DOHH2 (cell line): ENCODE data around the gene GLS.
"Not testable (repeated sequence)": the region's sequence is repeated elsewhere in the genome, so short reads cannot be mapped to it uniquely, and the experiment has no call there.

Experiments used
- H3F3A ChIP-seq: fragments of 200-600 bp; sonication (generic), shearing (Covaris generic); 2 replicates; pipeline ENCODE4 v1.6.0; 2016; ENCODE audit warnings: antibody characterized with exemption, mild to moderate bottlenecking; ENCODE audit not compliant: control insufficient read depth, insufficient read depth
- H3K27ac ChIP-seq: fragments of 200-600 bp; sonication (generic); 2 replicates; pipeline ENCODE4 v1.5.1; 2014; ENCODE audit warnings: low read depth, mild to moderate bottlenecking, low read length, moderate library complexity
- H3K27me3 ChIP-seq: fragments of 200-600 bp; sonication (generic); 2 replicates; pipeline ENCODE4 v1.6.1; 2014; ENCODE audit warnings: mild to moderate bottlenecking, low read length, mixed read lengths; ENCODE audit not compliant: control insufficient read depth
- H3K36me3 ChIP-seq: fragments of 200-600 bp; sonication (generic); 2 replicates; pipeline ENCODE4 v1.6.1; 2014; ENCODE audit warnings: mild to moderate bottlenecking, low read length, moderate library complexity, mixed read lengths; ENCODE audit not compliant: control insufficient read depth
- H3K4me1 ChIP-seq: fragments of 200-600 bp; sonication (generic); 2 replicates; pipeline ENCODE4 v1.6.1; 2014; ENCODE audit warnings: mild to moderate bottlenecking, low read length, mixed read lengths; ENCODE audit not compliant: control insufficient read depth
- H3K4me2 ChIP-seq: fragments of 200-600 bp; sonication (generic); 2 replicates; pipeline ENCODE4 v1.6.0; 2014; ENCODE audit warnings: mild to moderate bottlenecking, low read length, moderate library complexity
- H3K4me3 ChIP-seq: fragments of 200-600 bp; sonication (generic); 2 replicates; pipeline ENCODE4 v1.5.1; 2014; ENCODE audit warnings: mild to moderate bottlenecking, low read length, mixed read lengths
- H3K79me2 ChIP-seq: fragments of 200-600 bp; sonication (generic); 2 replicates; pipeline ENCODE4 v1.6.1; 2014; ENCODE audit warnings: mild to moderate bottlenecking, low read length, mixed read lengths; ENCODE audit not compliant: control insufficient read depth
- H3K9me2 ChIP-seq: fragments of 200-600 bp; sonication (generic); replicated peaks from 2 replicates; pipeline ENCODE4 v1.6.1; 2014; ENCODE audit warnings: mild to moderate bottlenecking, low read length, mixed read lengths; ENCODE audit not compliant: control insufficient read depth
- H3K9me3 ChIP-seq: fragments of 200-600 bp; sonication (generic); 2 replicates; pipeline ENCODE4 v1.6.1; 2014; ENCODE audit warnings: antibody characterized with exemption, low read length, mixed read lengths; ENCODE audit not compliant: control insufficient read depth, insufficient read depth
- H4K20me1 ChIP-seq: fragments of 200-600 bp; sonication (generic); 2 replicates; pipeline ENCODE4 v1.6.0; 2014; ENCODE audit warnings: low read depth, mild to moderate bottlenecking, antibody characterized with exemption, low read length, moderate library complexity; ENCODE audit not compliant: control insufficient read depth, insufficient read depth
- CTCF ChIP-seq: fragments of 200-600 bp; sonication (generic); IDR thresholded peaks from one replicate; pipeline ENCODE4 v1.5.1; 2014; ENCODE audit warnings: antibody characterized with exemption, mild to moderate bottlenecking, low read depth, low read length; ENCODE audit not compliant: poor library complexity, severe bottlenecking
- EZH2phosphoT487 ChIP-seq: fragments of 200-600 bp; sonication (generic); IDR thresholded peaks from 2 replicates; pipeline ENCODE4 v1.6.1; 2017; ENCODE audit warnings: borderline replicate concordance, mild to moderate bottlenecking, antibody characterized with exemption, low read length, moderate library complexity, mixed read lengths

GLS gene

GRCh38 chr2:190849774-190850173, 30.8 kb upstream of the GLS start:
- Histone ChIP-seq H3K27me3 (peaks cover 5% of the 10 kb centered on the region), H3K4me1 (0 out of 2 replicates have a peak, but pooled peaks cover 5% of the 10 kb centered on the region), H4K20me1 (no peaks in the 10 kb centered on the region), H3K27ac (no peak overlapping the region), H3F3A (no peaks in the 10 kb centered on the region), H3K9me2 (no peaks in the 10 kb centered on the region), H3K36me3 (no peaks in the 10 kb centered on the region), H3K9me3 (no peaks in the 10 kb centered on the region), H3K4me3 (no peak overlapping the region), H3K4me2 (no peak overlapping the region), H3K79me2 (no peaks in the 10 kb centered on the region)
- no peak for TF ChIP-seq CTCF
- no peak for TF ChIP-seq EZH2phosphoT487

GRCh38 chr2:190853022-190853421, 27.6 kb upstream of the GLS start:
- H3K27me3 ChIP-seq, H3K4me3 ChIP-seq, H3K4me1 ChIP-seq, H3K27ac ChIP-seq, H3K36me3 ChIP-seq, H3K4me2 ChIP-seq, H4K20me1 ChIP-seq, H3K9me2 ChIP-seq, H3K9me3 ChIP-seq, H3F3A ChIP-seq, H3K79me2 ChIP-seq: not testable (repeated sequence)

- Histone ChIP-seq H3K27ac (no peak overlapping the region), H4K20me1 (no peaks in the 10 kb centered on the region), H3K36me3 (no peaks in the 10 kb centered on the region), H3K27me3 (no peaks in the 10 kb centered on the region), H3K9me2 (no peaks in the 10 kb centered on the region), H3K4me3 (no peak overlapping the region), H3K9me3 (no peaks in the 10 kb centered on the region), H3K79me2 (no peaks in the 10 kb centered on the region), H3F3A (no peaks in the 10 kb centered on the region), H3K4me1 (0 out of 2 replicates have a peak, but pooled peaks cover 5% of the 10 kb centered on the region), H3K4me2 (no peak overlapping the region)
- TF ChIP-seq EZH2phosphoT487 (no peak), CTCF (no peak)
Measured at GRCh38 chr2:190853531-190854383, 26.9 kb upstream of the GLS start.

- no peaks in the 10 kb centered on the region for H3K27me3 ChIP-seq
- H3K79me2 ChIP-seq, result no peaks in the 10 kb centered on the region
- no peaks in the 10 kb centered on the region for H3K36me3 ChIP-seq
- no peaks in the 10 kb centered on the region for H3K9me3 ChIP-seq
- H3K4me3 ChIP-seq, result no peak overlapping the region
- no peaks in the 10 kb centered on the region for H3K9me2 ChIP-seq
- no peaks in the 10 kb centered on the region for H4K20me1 ChIP-seq
- H3K4me1 ChIP-seq, result 0 out of 2 replicates have a peak, but pooled peaks cover 5% of the 10 kb centered on the region
- H3K4me2 ChIP-seq, result no peak overlapping the region
- H3K27ac ChIP-seq, result no peak overlapping the region
- no peaks in the 10 kb centered on the region for H3F3A ChIP-seq
- TF ChIP-seq EZH2phosphoT487, result no peak
Measured at GRCh38 chr2:190854726-190855125, 25.9 kb upstream of the GLS start.
